HCT116 (cell line): ENCODE data around the gene ARHGAP20. TPM values are rescaled to one million over a fixed set of nuclear protein-coding genes. Genes with fewer than 3 reads are reported as not detected.

Experiments used
- ATAC-seq: fragments of 200-7000 bp; cut with Tn5 transposase; 2 replicates; pipeline ENCODE4 v1.9.1; 2020; ENCODE audit warnings: mild to moderate bottlenecking, moderate library complexity
- BruUV-seq: library from RNA; stranded (reverse); fragments of 400-500 nt; replicated peaks from 2 replicates; lab custom pipeline; 2021; lab: Mats Ljungman, UMichigan
- CTCF ChIA-PET: fragments of 300-600 bp; sonication (Branson Sonifier 250); formaldehyde crosslinking; loops from one replicate; lab custom pipeline; 2021; ENCODE audit warnings: antibody characterized with exemption; lab: Charles Lee
- POLR2A ChIA-PET: fragments of 300-600, 350-600 bp; sonication (Branson Sonifier 250); formaldehyde crosslinking; loops from one replicate; lab custom pipeline; 2021; ENCODE audit warnings: antibody characterized with exemption; lab: Charles Lee
- RAD21 ChIA-PET, 2 experiments: fragments of 300-600 bp; sonication (Branson Sonifier 250); formaldehyde crosslinking; loops; one replicate each; lab custom pipeline; 2023; ENCODE audit warnings: low total read pairs in 2 of 2; ENCODE audit not compliant: uncharacterized antibody in 2 of 2, unreplicated experiment in 2 of 2, low non-redundant PET in 1 of 2; lab: Charles Lee
- DNase-seq: peaks from one replicate; pipeline ENCODE4 v3.0.0-alpha.2; 2010; ENCODE audit warnings: low read depth, low spot score
- H2AFZ ChIP-seq: fragments of 200-600 bp; shearing (Covaris generic), sonication (generic); 2 replicates; pipeline ENCODE4 v1.6.1; 2017; ENCODE audit warnings: low read depth, mixed run types, mixed read lengths, antibody characterized with exemption, low read length; ENCODE audit not compliant: poor library complexity, severe bottlenecking
- H3K27ac ChIP-seq: 2 replicates; pipeline ENCODE4 v1.5.1; 2012; ENCODE audit warnings: low read depth, low read length
- H3K27me3 ChIP-seq: fragments of 200-600 bp; sonication (generic); 2 replicates; pipeline ENCODE4 v1.6.1; 2016; ENCODE audit warnings: mixed run types, low read length, mixed read lengths; ENCODE audit not compliant: insufficient read depth
- H3K36me3 ChIP-seq, 2 experiments: fragments of 200-500 bp in 1 of 2; fragments of 200-600 bp in 1 of 2; sonication (Bioruptor generic) in 1 of 2; sonication (generic) in 1 of 2; 2 replicates each; pipeline versions ENCODE4 v1.5.1 to v1.6.1; 2014 to 2016; ENCODE audit warnings: low read length in 2 of 2, inconsistent platforms in 1 of 2, mixed read lengths in 1 of 2, mixed run types in 1 of 2; ENCODE audit not compliant: insufficient read depth in 2 of 2, control insufficient read depth in 1 of 2
- H3K4me1 ChIP-seq, 2 experiments: fragments of 200-600 bp in 1 of 2; sonication (generic) in 1 of 2; 2 replicates each; pipeline versions ENCODE4 v1.5.1 to v1.6.1; 2012 to 2017; ENCODE audit warnings: low read length in 2 of 2, inconsistent platforms in 1 of 2, mild to moderate bottlenecking in 1 of 2, mixed read lengths in 1 of 2, mixed run types in 1 of 2, moderate library complexity in 1 of 2; ENCODE audit not compliant: insufficient read depth in 2 of 2, control insufficient read depth in 1 of 2
- H3K4me2 ChIP-seq: fragments of 200-600 bp; sonication (generic); 2 replicates; pipeline ENCODE4 v1.6.1; 2017; ENCODE audit warnings: mixed run types, low read length, mixed read lengths
- H3K4me3 ChIP-seq, 2 experiments: fragments of 200-600 bp in 1 of 2; sonication (generic) in 1 of 2; replicated peaks in 1 of 2; 2 replicates each; pipeline ENCODE4 v1.5.1; 2011 to 2016; ENCODE audit warnings: low read length in 2 of 2, control low read depth in 1 of 2, low read depth in 1 of 2, mild to moderate bottlenecking in 1 of 2, mixed read lengths in 1 of 2, mixed run types in 1 of 2
- H3K79me2 ChIP-seq: fragments of 200-600 bp; sonication (generic); 2 replicates; pipeline ENCODE4 v1.6.1; 2017; ENCODE audit warnings: mild to moderate bottlenecking, mixed run types, low read length, moderate library complexity, mixed read lengths; ENCODE audit not compliant: insufficient read depth
- H3K9ac ChIP-seq: fragments of 200-600 bp; sonication (generic); 2 replicates; pipeline ENCODE4 v1.6.1; 2016; ENCODE audit warnings: low read length, mixed read lengths
- H3K9me2 ChIP-seq: fragments of 200-600 bp; sonication (generic), shearing (Covaris generic); 2 replicates; pipeline ENCODE4 v1.6.1; 2017; ENCODE audit warnings: mixed run types, mild to moderate bottlenecking, moderate library complexity; ENCODE audit not compliant: insufficient read depth
- H3K9me3 ChIP-seq, 2 experiments: fragments of 200-500 bp in 1 of 2; fragments of 200-600 bp in 1 of 2; sonication (Bioruptor generic) in 1 of 2; sonication (generic) in 1 of 2; 2 replicates each; pipeline ENCODE4 v1.6.1; 2014 to 2017; ENCODE audit warnings: low read length in 2 of 2, mixed read lengths in 2 of 2, inconsistent platforms in 1 of 2, low read depth in 1 of 2, mild to moderate bottlenecking in 1 of 2, mixed run types in 1 of 2, moderate library complexity in 1 of 2; ENCODE audit not compliant: control insufficient read depth in 1 of 2, insufficient read depth in 1 of 2
- H4K20me1 ChIP-seq: fragments of 200-600 bp; sonication (generic), shearing (Covaris generic); 2 replicates; pipeline ENCODE4 v1.6.1; 2017; ENCODE audit warnings: mixed run types, mild to moderate bottlenecking, moderate library complexity; ENCODE audit not compliant: insufficient read depth
- EZH2 ChIP-seq: fragments of 200-600 bp; sonication (generic); IDR thresholded peaks from 2 replicates; pipeline ENCODE4 v1.6.1; 2017; ENCODE audit warnings: antibody characterized with exemption, mixed run types
- JUND ChIP-seq: IDR thresholded peaks from 2 replicates; pipeline ENCODE4 v1.6.1; 2012
- RAD21 ChIP-seq: IDR thresholded peaks from 2 replicates; pipeline ENCODE4 v1.6.1; 2012; ENCODE audit warnings: low read depth, mild to moderate bottlenecking
- SIN3A ChIP-seq: IDR thresholded peaks from 2 replicates; pipeline ENCODE4 v1.6.1; 2012; ENCODE audit warnings: low read depth
- SRF ChIP-seq: IDR thresholded peaks from 2 replicates; pipeline ENCODE4 v1.6.1; 2012; ENCODE audit warnings: low read depth
- YY1 ChIP-seq: IDR thresholded peaks from 2 replicates; pipeline ENCODE4 v1.6.1; 2011; ENCODE audit warnings: low read length, low read depth, moderate library complexity, mild to moderate bottlenecking; ENCODE audit not compliant: insufficient replicate concordance; ENCODE audit errors: extremely low read depth
- intact Hi-C: fragments of 100-400 bp; cut with micrococcal nuclease; formaldehyde crosslinking; loops from 2 replicates; pipeline ENCODE4 v1.10.0; 2022
- total RNA-seq: library from RNA; stranded (reverse); gene quantifications from one replicate; pipeline ENCODE4 v1.2.1, GENCODE V29; 2021; ENCODE audit not compliant: unreplicated experiment
- TF ChIP-seq, protein P1 (sequence below): IDR thresholded peaks from 2 replicates; pipeline ENCODE4 v1.6.1; 2011; ENCODE audit warnings: mild to moderate bottlenecking, low read length, moderate library complexity; ENCODE audit not compliant: insufficient replicate concordance; ENCODE audit errors: extremely low read depth
- TF ChIP-seq, protein P2 (sequence below): IDR thresholded peaks from 2 replicates; pipeline ENCODE4 v1.6.1; 2012
- TF ChIP-seq, protein P3 (sequence below): IDR thresholded peaks from 2 replicates; pipeline ENCODE4 v1.6.1; 2012; ENCODE audit warnings: low read depth

Gene ARHGAP20
- total RNA-seq, 1 experiment from 2014 or later: not detected

DNA sequence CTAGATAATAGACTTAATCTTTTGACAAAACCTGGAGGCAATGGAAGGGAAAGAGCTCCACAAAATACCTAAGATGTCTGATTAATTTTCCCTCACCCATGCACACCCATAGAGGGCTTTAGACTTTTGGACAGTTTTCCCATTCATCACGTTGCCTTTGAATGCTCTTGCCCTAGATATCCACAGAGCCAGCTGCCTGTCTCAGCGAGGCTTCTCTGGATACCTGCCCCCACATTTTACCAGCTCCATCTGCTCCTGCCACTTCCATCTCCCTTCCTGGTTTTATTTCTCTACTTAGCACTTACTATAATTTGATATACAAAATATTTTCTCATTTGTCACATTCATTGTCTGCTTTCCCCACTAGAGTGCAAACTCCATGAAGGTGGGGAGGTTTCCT lies 145.7 kb downstream of the ARHGAP20 start:
- H3K4me2 ChIP-seq: no peak overlapping the region
- H3K9me2 ChIP-seq: no peaks in the 10 kb centered on the region
- CTCF ChIA-PET: no interaction called here
- RAD21 ChIA-PET: no interaction called here
- H3K36me3 ChIP-seq: no peaks in the 10 kb centered on the region
- no peaks in the 10 kb centered on the region for H4K20me1 ChIP-seq
- no peak overlapping the region for H2AFZ ChIP-seq
- H3K4me3 ChIP-seq: no peak overlapping the region
- H3K79me2 ChIP-seq: no peaks in the 10 kb centered on the region
- ATAC-seq (no peak), DNase-seq (no peak)
- no peak for TF ChIP-seq RAD21
- TF ChIP-seq, protein P1, sequence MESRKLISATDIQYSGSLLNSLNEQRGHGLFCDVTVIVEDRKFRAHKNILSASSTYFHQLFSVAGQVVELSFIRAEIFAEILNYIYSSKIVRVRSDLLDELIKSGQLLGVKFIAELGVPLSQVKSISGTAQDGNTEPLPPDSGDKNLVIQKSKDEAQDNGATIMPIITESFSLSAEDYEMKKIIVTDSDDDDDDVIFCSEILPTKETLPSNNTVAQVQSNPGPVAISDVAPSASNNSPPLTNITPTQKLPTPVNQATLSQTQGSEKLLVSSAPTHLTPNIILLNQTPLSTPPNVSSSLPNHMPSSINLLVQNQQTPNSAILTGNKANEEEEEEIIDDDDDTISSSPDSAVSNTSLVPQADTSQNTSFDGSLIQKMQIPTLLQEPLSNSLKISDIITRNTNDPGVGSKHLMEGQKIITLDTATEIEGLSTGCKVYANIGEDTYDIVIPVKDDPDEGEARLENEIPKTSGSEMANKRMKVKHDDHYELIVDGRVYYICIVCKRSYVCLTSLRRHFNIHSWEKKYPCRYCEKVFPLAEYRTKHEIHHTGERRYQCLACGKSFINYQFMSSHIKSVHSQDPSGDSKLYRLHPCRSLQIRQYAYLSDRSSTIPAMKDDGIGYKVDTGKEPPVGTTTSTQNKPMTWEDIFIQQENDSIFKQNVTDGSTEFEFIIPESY: no peak
- no peak for TF ChIP-seq SRF
- TF ChIP-seq, protein P2, sequence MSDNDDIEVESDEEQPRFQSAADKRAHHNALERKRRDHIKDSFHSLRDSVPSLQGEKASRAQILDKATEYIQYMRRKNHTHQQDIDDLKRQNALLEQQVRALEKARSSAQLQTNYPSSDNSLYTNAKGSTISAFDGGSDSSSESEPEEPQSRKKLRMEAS: no peak
- TF ChIP-seq YY1: no peak
- no peak for TF ChIP-seq EZH2
- TF ChIP-seq, protein P3, sequence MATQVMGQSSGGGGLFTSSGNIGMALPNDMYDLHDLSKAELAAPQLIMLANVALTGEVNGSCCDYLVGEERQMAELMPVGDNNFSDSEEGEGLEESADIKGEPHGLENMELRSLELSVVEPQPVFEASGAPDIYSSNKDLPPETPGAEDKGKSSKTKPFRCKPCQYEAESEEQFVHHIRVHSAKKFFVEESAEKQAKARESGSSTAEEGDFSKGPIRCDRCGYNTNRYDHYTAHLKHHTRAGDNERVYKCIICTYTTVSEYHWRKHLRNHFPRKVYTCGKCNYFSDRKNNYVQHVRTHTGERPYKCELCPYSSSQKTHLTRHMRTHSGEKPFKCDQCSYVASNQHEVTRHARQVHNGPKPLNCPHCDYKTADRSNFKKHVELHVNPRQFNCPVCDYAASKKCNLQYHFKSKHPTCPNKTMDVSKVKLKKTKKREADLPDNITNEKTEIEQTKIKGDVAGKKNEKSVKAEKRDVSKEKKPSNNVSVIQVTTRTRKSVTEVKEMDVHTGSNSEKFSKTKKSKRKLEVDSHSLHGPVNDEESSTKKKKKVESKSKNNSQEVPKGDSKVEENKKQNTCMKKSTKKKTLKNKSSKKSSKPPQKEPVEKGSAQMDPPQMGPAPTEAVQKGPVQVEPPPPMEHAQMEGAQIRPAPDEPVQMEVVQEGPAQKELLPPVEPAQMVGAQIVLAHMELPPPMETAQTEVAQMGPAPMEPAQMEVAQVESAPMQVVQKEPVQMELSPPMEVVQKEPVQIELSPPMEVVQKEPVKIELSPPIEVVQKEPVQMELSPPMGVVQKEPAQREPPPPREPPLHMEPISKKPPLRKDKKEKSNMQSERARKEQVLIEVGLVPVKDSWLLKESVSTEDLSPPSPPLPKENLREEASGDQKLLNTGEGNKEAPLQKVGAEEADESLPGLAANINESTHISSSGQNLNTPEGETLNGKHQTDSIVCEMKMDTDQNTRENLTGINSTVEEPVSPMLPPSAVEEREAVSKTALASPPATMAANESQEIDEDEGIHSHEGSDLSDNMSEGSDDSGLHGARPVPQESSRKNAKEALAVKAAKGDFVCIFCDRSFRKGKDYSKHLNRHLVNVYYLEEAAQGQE: no peak
- no peak for TF ChIP-seq SIN3A
- TF ChIP-seq JUND: no peak
- no peaks in the 10 kb centered on the region for H3K9me3 ChIP-seq
- H3K9ac ChIP-seq: no peak overlapping the region
- H3K4me1 ChIP-seq: peaks cover 13 to 15% of the 10 kb centered on the region in 2 experiments; a peak in 3 of 4 replicates
- intact Hi-C loops: no loop called here
- no peak overlapping the region for H3K27ac ChIP-seq
- BruUV-seq: no TSS peak
- H3K27me3 ChIP-seq: peaks cover 56% of the 10 kb centered on the region
- POLR2A ChIA-PET: no interaction called here
